Measurements from ENCODE around the gene PTH1R.
A peak's percentile ranks its signal among the peaks of the same experiment; 100 is the strongest.

The PTH1R gene

GRCh38 chr3:46877406-46878125 is at the start of gene PTH1R:
PTH1R (plus strand) TSS chr3:46877721; CDS start chr3:46883560, 5,839 bp downstream.
- DNase-seq = no peak

GRCh38 chr3:46829699-46830208 is 47.8 kb upstream of the PTH1R start:
- DNase-seq = no peak

- no peak for DNase-seq
These were observed 46.7 kb upstream of the PTH1R start for GRCh38 chr3:46830801-46831200.

- no peak for DNase-seq
These were observed 46.2 kb upstream of the PTH1R start for GRCh38 chr3:46831316-46831715.

- DNase-seq = no peak
These were observed 45.7 kb upstream of the PTH1R start for GRCh38 chr3:46831841-46832240.

GRCh38 chr3:46833346-46834300 is 43.9 kb upstream of the PTH1R start:
- no peak for DNase-seq

- no peak for DNase-seq
These were observed 42.5 kb upstream of the PTH1R start for GRCh38 chr3:46835054-46835453.

- no peak for DNase-seq
These were observed 42.0 kb upstream of the PTH1R start for GRCh38 chr3:46835491-46835890.

- no peak for DNase-seq
These were observed 39.2 kb upstream of the PTH1R start for GRCh38 chr3:46838301-46838700.

- no peak for DNase-seq
These were observed 37.0 kb upstream of the PTH1R start for GRCh38 chr3:46840491-46840890.

- no peak for DNase-seq
These were observed 34.0 kb upstream of the PTH1R start for GRCh38 chr3:46843508-46843907.

GRCh38 chr3:46844397-46844796 is 33.1 kb upstream of the PTH1R start:
- no peak for DNase-seq

GRCh38 chr3:46844881-46845312 is 32.6 kb upstream of the PTH1R start:
- DNase-seq = no peak

GRCh38 chr3:46845397-46845859 is 32.1 kb upstream of the PTH1R start:
- no peak for DNase-seq

- DNase-seq = peak; percentile 46 to 80
These were observed 31.5 kb upstream of the PTH1R start for GRCh38 chr3:46845860-46846623.

GRCh38 chr3:46846624-46847542 is 30.6 kb upstream of the PTH1R start:
- no peak for DNase-seq

GRCh38 chr3:46847744-46848143 is 29.8 kb upstream of the PTH1R start:
- no peak for DNase-seq

- DNase-seq = no peak
These were observed 29.1 kb upstream of the PTH1R start for GRCh38 chr3:46848271-46849044.

GRCh38 chr3:46849045-46849631 is 28.4 kb upstream of the PTH1R start:
- no peak for DNase-seq

GRCh38 chr3:46849686-46850467 is 27.6 kb upstream of the PTH1R start:
- no peak for DNase-seq

Data from bone marrow (tissue), 2 donors.